Stimulated activated CD8-positive, alpha-beta memory T cell treated with anti-CD3 and anti-CD28 coated beads, Interleukin-4, amount 100 ng/mL, for 24 hours (primary cell): ENCODE data around the gene TMEM132A.

ENCODE experiments used
- DNase-seq: peaks from one replicate; pipeline ENCODE4 v3.0.0-alpha.2; 2020; ENCODE audit warnings: low read depth

The TMEM132A gene

DNA sequence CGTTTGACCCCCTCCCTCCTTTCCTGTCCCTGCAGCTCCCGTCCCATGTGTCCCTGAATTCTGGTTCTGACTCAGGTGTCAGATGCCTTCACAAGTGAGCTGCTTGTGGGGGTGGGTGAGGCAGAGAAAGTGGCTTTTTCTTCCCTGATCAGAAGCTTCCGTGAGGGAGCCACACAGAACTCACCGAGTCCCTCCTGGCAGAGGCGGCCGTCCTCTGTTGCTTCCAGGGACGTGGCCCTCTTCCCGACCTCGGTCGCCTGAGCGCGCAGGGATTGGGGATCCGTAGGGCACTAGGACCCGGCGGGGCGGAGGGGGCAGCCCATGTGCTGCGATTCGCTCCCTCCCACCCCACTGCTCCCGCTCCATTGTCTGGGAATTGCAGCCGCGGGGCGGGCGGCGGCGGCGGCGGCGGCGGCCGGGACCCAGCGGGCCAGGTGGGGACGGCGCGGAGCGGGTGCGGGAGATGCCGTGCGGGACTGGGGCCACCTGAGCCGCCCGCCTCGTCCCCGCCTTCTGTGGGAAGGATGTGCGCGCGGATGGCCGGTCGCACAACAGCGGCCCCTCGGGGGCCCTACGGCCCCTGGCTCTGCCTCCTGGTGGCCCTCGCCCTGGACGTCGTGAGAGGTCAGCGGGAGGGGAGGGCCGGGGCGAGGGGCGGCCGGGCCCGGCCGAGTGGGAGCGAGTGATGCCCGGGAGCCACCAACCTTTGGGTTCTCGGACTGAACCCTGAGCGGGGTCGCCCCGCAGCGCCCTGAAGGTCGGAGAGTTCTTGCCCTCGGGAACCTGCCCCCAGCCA, at the start of gene TMEM132A:
Gene TMEM132A, plus strand, starts transcription at position 351 of the 796 bp plus-strand sequence. Its CDS starts 174 bp downstream, at position 525.
- DNase-seq: no peak

GRCh38 chr11:60875366-60876167, 48.7 kb upstream of the TMEM132A start:
- no peak for DNase-seq

DNA sequence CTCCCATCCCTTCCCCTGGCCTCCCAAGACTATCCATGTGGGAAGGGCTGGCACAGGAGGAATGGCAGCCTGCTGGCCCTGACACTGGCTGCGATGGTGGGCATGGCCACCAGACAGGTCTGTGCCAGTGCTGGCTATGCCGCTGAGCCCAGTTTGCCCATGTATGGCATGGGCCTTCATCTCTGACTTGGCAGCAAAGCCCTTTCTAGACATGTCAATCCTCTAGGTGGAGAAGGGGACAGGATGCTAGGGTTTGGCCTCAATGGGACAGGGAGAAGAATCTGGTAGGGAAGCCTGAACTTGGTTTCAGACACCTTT, 48.1 kb upstream of the TMEM132A start:
- DNase-seq: no peak

DNA sequence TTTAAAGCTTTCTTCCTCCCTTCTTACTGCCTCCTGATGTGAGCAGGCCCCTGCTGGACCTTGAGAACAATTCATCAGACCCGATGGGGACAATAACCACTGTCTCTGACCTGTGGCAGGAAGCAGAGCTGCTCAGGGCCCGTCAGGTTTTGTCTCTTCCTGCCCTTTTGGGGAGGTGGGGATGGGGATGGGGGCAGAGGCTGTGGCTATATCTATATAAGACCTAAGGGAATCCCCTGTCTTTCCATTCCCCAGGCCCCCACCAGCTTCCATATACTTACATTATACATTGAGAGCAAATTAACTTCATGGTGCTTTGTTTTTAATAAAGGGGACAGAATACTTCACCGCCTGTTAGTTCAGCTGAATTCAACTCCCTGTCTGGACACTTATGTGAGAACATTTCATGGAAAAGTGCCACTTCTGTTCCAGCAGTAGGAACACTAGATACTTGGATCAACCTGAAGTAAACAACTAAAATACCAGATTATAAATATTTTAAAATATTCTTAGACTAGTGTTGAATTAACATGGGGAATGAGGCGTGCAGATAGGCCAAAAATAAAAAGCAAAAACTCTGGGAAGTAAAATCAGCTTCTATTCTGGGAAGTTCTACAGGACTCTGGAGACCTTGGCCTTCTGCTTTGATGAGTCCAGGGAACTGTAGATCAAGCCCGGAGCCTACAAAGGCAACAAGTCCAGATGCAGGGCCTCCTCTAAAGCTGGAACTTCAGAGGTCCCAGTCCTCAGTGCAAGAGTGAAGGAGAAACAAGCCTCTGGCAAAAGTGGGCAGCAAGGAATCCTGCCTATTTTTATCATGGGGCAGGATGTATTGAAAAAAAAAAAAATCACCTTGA, 45.8 kb upstream of the TMEM132A start:
- DNase-seq: no peak

DNA sequence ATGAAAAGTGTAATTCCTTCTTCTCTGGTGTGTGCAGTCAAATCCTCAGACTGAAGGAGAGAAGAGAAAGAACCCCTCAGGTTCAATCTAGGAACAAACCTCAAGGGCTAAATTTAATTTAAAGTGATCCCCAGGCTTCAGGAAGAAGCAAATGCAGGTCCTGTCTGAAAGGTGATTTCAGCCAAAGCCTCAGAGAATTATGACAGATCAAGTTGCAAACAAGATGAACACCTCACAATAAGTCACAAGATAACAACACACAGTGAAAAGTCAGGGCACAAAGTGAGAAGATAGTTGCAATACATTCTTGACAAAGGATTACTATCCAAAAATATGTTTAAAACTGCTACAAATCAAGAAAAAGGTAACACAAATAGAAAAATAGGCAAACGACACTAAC, 45.2 kb upstream of the TMEM132A start:
- DNase-seq: no peak

- DNase-seq: no peak
Measured at GRCh38 chr11:60879971-60880588, 44.2 kb upstream of the TMEM132A start.

GRCh38 chr11:60880643-60881282, 43.5 kb upstream of the TMEM132A start:
- no peak for DNase-seq

DNA sequence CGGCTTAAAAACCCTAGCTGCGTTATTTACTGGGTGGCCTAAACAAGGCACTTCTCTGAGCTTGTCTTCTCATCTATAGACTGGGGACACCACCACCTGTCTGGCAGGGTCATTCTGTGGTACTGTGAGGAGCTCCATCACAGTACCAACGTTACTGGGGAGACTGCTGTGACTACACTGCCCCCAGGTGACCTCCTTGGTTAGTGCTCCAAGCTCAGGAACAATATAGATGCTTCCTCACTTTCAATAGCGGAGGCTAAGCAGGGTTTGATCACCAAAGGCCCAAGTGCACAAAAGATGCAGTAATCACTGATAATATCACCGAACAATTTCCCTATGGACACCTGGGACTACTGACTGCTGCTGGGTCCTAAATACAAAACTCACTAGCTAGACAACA, 36.7 kb upstream of the TMEM132A start:
- no peak for DNase-seq

- no peak for DNase-seq
Measured at GRCh38 chr11:60889869-60890311, 34.4 kb upstream of the TMEM132A start.

DNA sequence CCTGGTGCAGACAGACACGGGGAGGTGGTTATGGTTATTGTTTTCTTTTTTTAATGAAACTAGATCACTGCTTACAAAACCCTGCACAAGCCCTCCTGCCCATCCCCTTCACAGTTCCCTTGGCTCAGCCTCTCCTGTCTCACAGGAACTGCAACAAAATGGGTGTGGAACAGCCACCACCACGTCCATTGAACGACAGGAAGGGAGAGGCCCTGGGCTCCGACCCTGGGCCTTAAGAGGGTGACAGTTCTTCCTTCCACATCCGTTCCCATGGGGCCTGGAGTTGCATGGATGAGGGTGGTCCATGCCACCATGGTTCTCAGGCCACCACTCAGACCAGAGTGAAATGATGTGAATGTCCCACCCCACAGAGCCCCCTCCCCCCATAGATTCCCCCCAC, 33.6 kb upstream of the TMEM132A start:
- DNase-seq: no peak

- no peak for DNase-seq
Measured at GRCh38 chr11:60891103-60891741, 33.0 kb upstream of the TMEM132A start.

DNA sequence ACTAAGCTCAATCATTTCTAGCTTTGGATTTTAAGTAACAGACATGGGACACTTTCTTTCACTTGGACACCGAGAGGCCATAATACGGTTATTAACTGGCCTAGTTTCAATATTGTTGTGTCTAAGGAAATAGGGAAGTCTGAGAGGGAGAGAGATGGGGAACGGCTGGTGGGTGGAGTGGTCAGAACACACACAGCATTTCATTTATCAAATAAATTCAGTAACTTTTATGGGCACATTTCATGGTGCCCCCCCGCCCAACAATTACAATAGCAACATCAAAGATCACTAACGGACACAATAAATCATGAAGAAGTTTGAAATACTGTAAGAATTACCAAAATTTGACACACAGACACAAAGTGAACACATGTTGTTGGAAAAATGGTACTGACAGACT, 28.6 kb upstream of the TMEM132A start:
- no peak for DNase-seq

- DNase-seq: no peak
Measured at GRCh38 chr11:60897496-60897895, 26.8 kb upstream of the TMEM132A start.

GRCh38 chr11:60899046-60899936, 25.0 kb upstream of the TMEM132A start:
- no peak for DNase-seq

DNA sequence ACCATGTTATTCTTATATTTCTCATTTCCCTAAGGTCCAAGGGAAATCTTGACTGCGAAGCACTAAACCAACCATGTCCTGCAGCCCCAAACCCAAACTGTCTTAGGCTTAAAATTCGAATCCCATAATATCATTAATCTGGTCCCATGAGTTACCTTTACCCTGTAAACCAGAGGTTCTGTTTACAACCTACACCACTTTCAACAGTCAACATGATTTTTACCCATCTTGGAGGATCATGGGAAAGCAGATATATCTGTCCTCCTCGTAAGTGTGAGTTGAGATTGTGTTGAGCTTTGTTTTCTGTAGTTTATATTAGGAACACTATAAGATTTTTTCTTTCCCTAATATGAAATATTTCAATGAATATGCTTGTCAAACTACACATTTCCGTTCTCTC, 24.3 kb upstream of the TMEM132A start:
- DNase-seq: no peak

DNA sequence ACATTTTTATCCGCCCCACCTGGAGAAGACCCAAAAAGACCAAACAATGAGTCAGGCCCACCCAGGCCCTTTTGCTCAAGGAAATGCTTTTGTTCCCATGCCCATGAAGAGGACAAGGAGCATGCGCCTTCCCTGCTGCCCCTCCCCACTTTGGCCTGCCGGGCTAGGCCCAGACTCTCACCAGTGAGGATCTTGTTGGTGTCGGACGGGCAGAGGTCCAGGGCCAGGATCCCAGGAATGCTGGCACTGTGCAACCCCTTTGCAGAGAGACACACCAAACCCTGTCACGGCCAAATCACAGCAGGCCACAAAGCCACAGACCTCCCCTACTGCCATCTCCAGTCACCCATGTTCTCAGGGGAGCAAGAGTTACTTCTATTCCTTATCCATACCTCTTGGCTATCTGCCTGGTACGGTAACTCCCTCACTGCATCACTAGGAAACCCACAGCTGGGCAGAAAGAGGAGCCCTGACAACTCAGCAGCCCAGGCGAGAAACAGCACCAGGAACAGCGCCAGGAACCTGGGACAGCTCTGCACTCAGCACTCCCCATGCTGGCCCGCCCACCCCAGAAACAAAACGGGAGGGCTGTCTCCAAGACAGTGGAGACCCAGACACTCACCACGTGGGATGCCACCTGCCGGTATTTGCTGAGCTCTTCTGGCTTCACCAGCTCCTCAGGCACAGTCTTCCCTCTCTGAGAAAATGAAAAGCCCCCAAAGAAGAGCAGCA, 23.4 kb upstream of the TMEM132A start:
- no peak for DNase-seq

DNA sequence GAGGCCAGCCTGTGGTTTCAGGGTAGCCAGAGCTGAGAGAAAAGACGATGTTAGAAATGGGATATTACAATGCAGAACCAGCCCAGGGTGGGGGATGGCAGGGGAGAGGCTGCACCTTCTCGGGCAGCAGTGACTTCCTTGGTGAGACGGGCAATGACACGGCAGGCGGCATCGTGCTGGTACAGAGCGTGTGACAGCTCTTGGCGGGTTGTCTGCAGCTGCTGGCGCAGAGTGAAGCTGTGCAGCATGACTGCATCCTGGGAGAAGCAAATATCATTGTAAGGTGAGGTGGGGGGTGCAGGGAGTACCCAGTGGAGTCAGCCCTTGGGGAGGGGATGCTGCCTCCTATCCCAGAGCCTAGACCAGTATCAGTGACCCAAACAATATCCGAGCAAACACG, 21.6 kb upstream of the TMEM132A start:
- DNase-seq: no peak

DNA sequence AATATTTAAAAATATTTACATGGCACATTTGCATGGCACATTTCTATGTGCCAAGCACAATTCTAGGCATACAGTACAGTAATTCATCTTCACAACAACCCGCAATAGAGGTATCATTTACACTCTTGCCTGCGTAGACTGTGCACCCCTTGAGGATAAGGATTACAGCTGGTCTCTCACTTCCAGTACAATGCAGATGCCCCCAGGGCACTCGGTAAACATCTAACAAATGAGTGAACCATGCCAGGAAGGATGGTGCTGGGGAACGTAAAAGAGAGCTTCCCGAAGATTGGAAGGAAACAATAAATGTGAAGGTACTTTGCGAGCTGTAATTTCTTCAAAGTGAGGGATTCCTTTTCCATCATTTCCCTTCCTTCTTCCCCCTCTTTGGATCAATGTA, 19.2 kb upstream of the TMEM132A start:
- no peak for DNase-seq

GRCh38 chr11:60905551-60906113, 18.6 kb upstream of the TMEM132A start:
- no peak for DNase-seq
